Measurements from ENCODE around the gene KMT2C.
"Not testable (repeated sequence)": the region's sequence is repeated elsewhere in the genome, so short reads cannot be mapped to it uniquely, and the experiment has no call there.

KMT2C gene

GRCh38 chr7:152435384-152436110 lies at the start of gene KMT2C:
Gene KMT2C (minus strand): TSS chr7:152436003. CDS start chr7:152435786, 217 bp downstream.
- DNase-seq (ENCODE audit: low read depth): peak; percentile 36

GRCh38 chr7:152481082-152481481 lies 45.3 kb upstream of the KMT2C start:
- no peak for DNase-seq (ENCODE audit: low read depth)

- no peak for DNase-seq (ENCODE audit: low read depth)
These were observed 44.9 kb upstream of the KMT2C start for GRCh38 chr7:152480664-152481063.

- no peak for DNase-seq (ENCODE audit: low read depth)
These were observed 43.8 kb upstream of the KMT2C start for GRCh38 chr7:152479595-152479994.

GRCh38 chr7:152478140-152478539 lies 42.3 kb upstream of the KMT2C start:
- DNase-seq (ENCODE audit: low read depth): no peak

- DNase-seq (ENCODE audit: low read depth): no peak
These were observed 41.3 kb upstream of the KMT2C start for GRCh38 chr7:152477079-152477478.

- DNase-seq (ENCODE audit: low read depth): no peak
These were observed 40.7 kb upstream of the KMT2C start for GRCh38 chr7:152476551-152476950.

- not testable (repeated sequence) for DNase-seq (ENCODE audit: low read depth)
These were observed 35.3 kb upstream of the KMT2C start for GRCh38 chr7:152471023-152471620.

- not testable (repeated sequence) for DNase-seq (ENCODE audit: low read depth)
These were observed 34.6 kb upstream of the KMT2C start for GRCh38 chr7:152470251-152471022.

- DNase-seq (ENCODE audit: low read depth): not testable (repeated sequence)
These were observed 33.8 kb upstream of the KMT2C start for GRCh38 chr7:152469576-152469975.

- DNase-seq (ENCODE audit: low read depth): no peak
These were observed 31.4 kb upstream of the KMT2C start for GRCh38 chr7:152467225-152467624.

GRCh38 chr7:152465119-152465387 lies 29.2 kb upstream of the KMT2C start:
- DNase-seq (ENCODE audit: low read depth): no peak

GRCh38 chr7:152464312-152465118 lies 28.7 kb upstream of the KMT2C start:
- DNase-seq (ENCODE audit: low read depth): peak; percentile 64

- peak; percentile 100 for DNase-seq (ENCODE audit: low read depth)
These were observed 28.0 kb upstream of the KMT2C start for GRCh38 chr7:152463709-152464311.

- no peak for DNase-seq (ENCODE audit: low read depth)
These were observed 27.3 kb upstream of the KMT2C start for GRCh38 chr7:152462995-152463708.

GRCh38 chr7:152459724-152460251 lies 24.0 kb upstream of the KMT2C start:
- DNase-seq (ENCODE audit: low read depth): no peak

- no peak for DNase-seq (ENCODE audit: low read depth)
These were observed 15.6 kb upstream of the KMT2C start for GRCh38 chr7:152451356-152451755.

- DNase-seq (ENCODE audit: low read depth): not testable (repeated sequence)
These were observed 9.7 kb upstream of the KMT2C start for GRCh38 chr7:152445386-152446008.

GRCh38 chr7:152443586-152443985 lies 7.8 kb upstream of the KMT2C start:
- no peak for DNase-seq (ENCODE audit: low read depth)

GRCh38 chr7:152442330-152442835 lies 6.6 kb upstream of the KMT2C start:
- DNase-seq (ENCODE audit: low read depth): no peak

All from activated T-helper 9 cell treated with anti-CD3 and anti-CD28 coated beads, Interleukin-2, amount 50 U/mL, for 16 hours (primary cell).